HG02759 (cell line): Measurements from ENCODE around the gene TPRG1.

Source experiments
- ATAC-seq: cut with Tn5 transposase; IDR thresholded peaks from one replicate; pipeline ENCODE4 v1.9.1; 2021; ENCODE audit warnings: mild to moderate bottlenecking, moderate library complexity; ENCODE audit not compliant: unreplicated experiment

The TPRG1 gene

GRCh38 chr3:189227249-189227648, 55.5 kb downstream of the TPRG1 start:
- ATAC-seq, result no peak

DNA sequence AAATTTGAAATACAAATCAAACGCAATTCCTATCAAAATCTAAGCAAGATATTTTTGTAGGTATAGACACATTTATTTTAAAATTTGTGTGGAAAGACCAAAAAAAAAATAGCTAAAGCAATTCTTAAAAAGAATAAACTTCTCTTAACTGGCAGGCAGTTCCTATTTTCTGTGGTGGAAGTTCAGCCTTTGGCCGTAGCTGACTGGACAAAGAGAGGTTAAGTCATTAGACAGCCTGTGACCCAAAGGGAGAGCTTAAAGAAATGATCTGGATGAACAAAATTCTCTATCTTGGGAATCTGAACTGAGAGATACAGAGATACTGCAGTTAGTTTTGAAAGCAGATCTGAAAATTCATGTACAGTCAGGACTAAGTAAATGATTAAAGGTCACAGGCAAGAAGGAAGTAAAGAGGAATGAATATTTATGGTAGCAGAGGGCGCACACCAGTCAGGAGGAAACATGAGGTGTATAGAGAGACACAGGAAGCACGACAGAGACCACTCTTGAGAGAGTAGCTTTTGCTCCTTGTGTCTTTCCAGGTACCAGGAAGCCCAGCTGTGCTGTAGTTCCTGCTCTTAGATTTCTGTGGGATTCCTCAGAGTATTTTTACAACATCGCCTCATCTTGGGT, 57.5 kb downstream of the TPRG1 start:
- peak; percentile 56 for ATAC-seq

DNA sequence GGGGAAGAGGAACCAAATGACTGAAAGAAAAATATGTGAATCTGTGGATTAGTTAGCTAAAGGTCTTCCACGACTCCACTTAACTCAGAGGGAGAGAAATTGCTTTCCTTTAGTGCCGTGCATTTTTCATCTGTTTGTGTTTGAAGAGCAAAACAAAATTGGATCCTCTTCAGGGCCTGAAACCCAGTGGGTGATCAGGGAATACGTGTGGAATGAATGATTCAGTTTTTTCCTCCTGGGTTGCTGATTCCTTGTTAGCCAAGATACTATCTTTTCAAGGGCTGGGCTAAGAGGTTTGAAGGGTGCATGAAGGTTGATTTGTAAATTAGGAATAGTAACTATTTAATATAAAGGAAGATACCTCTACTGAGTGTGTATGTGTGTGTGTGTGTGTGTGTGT, 61.0 kb downstream of the TPRG1 start:
- no peak for ATAC-seq

DNA sequence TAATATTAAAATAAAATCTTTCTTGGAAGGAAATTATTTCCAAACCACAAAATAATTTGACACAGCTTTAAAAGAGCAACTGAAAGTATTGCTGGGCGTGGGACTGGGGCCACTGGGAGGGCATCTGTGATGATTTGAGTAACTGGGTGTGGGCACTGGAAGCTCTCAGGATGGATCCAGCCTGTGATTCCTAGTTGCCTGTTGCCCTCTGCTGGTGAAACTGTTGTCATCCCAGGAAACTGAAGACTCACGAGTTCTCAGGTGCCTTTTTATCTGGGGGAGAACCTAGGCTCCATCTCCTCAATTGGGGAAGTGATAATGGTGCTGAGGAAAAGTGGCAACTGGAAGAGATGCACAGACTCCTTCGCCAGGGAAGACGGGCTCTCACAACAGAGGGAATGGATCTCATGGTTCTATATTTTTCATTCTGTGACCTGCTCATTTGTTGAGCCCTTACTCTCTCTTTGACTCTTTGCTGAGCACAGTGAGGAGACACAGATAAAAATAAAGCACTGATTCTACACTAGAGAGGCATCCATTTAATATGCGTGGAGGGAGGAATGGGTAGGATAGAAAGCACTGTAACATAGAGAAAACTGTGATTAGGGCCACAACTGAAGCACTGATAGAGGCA, 61.6 kb downstream of the TPRG1 start:
- ATAC-seq, result no peak

DNA sequence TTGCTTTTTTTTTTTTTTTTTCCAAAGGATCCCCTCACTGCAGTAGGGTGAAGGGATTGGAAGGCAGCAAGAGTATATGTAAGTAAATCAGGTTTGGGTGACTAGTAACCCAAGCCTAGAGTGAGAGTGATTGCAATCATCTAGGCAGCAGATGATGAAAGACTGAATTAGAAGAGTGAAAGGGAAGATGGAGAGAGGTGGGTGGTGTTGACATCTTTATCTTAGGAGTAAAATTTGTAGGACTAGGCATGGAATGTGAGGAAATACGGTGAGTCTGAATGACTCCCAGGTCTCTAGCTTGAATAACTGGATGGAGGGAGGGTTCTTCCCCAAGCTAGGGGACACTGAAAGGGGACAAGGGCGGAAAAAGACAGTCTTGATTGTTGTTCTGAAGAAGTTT, 63.4 kb downstream of the TPRG1 start:
- ATAC-seq, result no peak

DNA sequence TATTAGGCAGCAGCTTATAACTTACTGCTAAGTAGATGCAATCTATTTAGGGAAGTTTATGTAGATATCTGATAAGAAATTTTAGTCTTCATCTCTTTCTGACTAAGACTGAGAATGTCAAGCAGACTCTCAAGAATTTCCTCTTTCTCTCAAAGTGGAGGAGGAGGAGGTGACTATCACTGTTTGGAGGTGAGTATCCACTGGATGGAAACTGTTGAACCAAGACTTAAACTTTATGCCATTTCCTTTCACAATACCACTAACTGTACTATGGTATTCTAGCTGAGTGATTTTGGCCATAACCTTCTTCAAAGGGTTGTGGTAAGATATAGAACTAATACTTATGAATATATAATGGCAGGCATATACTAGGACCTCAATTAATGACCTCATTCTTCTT, 64.6 kb downstream of the TPRG1 start:
- peak; percentile 70 for ATAC-seq

GRCh38 chr3:189237526-189237925, 65.8 kb downstream of the TPRG1 start:
- ATAC-seq, result no peak

GRCh38 chr3:189238071-189238470, 66.3 kb downstream of the TPRG1 start:
- ATAC-seq, result no peak

- ATAC-seq, result no peak
These were observed 67.8 kb downstream of the TPRG1 start for GRCh38 chr3:189239616-189240015.

GRCh38 chr3:189249987-189250386, 78.2 kb downstream of the TPRG1 start:
- ATAC-seq, result no peak

DNA sequence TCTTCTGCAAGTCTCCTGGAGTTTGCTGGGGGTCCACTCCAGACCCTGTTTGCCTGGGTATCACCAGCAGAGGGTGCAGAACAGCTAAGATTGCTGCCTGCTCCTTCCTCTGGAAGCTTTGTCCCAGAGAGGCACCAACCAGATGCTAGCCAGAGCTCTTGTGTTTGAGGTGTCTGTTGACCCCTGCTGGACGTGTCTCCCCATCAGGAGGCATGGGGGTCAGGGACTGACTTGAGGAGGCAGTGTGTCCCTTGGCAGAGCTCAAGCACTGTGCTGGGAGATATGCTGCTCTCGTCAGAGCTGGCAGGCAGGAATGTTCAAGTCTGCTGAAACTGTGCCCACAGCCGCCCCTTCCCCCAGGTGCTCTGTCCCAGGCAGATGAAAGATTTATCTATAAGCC, 86.5 kb downstream of the TPRG1 start:
- no peak for ATAC-seq

- ATAC-seq, result no peak
These were observed 89.1 kb downstream of the TPRG1 start for GRCh38 chr3:189260556-189261493.

GRCh38 chr3:189262746-189263145, 91.0 kb downstream of the TPRG1 start:
- ATAC-seq, result peak; percentile 40

DNA sequence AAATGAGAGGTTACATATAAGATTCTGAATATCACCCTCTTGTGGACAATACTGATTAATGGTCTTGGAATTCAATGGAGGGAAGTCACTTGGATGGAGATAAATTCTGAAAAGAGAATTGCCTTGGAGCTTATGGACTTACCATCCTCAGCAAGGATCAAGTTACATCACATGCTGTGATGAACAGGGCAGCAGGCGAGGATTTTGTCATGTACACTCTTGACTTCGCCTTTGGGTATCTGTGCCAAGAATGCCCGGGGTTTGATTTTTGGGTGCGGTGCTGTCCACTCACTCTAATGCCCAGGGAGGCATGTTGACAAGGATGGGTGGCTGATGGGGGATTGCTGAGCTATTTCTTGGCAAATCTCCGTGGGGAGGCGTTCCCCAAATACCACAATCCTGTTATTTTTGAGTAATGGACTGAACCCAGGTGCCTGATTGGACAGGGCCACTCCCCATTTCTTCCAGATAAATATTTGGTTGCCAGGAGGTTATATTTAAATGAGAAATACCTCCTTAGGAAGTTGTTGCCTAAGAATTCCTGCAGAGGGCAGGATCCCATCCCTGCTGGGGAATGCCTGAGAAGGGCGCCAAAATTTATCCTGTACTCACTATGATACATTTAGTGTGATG, 96.3 kb downstream of the TPRG1 start:
- no peak for ATAC-seq

DNA sequence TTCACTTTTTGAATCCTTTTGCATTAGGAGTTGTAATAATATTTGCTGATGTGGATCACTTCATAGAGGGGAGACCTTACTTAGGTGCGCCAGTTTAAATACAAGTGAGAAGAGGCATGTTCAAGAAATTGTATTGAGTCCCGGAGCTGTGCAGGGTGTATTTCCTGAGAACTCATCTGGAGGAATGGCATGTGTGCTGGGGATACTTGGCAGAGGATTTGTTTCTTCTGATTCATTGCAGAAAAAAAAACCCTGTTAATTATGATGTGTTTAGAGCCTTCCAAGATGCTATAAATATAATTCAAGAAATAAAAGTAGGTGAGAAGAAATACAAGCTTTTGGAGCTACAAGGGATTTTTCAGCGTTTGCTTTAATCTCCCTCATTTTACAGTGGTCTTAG, 97.6 kb downstream of the TPRG1 start:
- ATAC-seq, result no peak

DNA sequence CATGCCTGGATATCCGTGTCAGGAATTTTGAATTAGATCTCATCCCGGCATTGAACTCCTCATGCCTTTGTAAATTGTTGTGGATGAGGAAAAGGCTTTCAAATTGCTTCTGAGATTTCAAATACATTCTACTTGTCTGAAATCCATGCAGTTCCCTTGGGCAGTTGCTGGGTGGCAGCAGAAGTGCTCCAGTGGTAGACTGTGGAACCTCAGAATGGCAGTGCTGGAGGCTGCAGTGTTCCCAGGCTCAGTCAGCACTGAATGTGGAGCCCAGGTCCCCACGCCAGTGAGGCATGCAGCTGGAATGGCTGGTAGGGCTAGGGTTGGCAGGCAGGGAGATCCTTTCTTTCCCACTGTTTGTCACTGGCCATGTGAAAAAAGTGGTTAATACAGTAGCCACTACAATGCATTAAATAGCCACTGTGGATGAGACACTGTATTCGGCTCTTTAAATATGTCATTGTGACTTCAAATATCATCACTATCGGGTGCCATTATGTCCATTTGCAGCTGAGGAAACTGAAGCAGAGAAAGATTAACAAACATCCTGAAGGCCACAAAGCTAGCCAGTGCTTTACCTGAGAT, 98.6 kb downstream of the TPRG1 start:
- ATAC-seq, result peak; percentile 85

GRCh38 chr3:189272500-189273119, 100.8 kb downstream of the TPRG1 start:
- no peak for ATAC-seq

GRCh38 chr3:189273736-189274135, 102.0 kb downstream of the TPRG1 start:
- no peak for ATAC-seq

DNA sequence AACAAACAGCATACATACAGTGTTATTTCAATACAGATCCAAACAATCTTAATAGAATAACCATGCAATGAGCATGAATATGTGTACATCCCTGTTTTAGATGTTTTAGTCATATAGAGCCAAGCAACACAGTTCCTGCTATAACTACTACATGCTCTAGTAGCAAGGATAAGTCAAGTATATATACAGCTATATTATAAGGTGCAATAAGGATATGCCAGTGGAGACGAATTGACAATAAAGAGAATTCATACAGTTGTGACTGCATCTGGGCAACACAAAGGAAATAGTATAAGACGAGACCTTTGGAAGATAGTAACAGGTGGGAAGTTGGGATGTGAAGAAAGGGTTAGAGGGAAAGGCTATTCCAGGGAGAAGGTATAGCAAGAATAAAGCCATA, 103.4 kb downstream of the TPRG1 start:
- ATAC-seq, result no peak

DNA sequence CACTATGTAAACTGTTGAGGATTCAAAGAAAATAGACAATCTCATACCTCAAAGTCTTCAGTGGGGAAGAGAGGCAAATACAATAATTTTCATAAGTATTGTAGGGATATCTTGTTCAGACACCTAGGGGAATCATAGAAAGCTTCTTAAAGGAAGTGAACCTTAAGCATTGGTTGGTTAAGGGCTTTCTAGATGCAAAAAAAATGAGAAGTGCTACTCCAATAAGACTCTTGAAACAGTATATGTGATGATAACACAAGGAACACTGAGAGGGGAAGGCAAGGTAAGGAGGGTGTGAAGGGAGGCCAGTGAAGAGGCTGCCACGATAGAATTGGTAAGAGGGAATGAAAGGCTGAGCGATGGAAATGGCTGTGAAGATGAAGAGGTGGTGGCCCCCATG, 104.1 kb downstream of the TPRG1 start:
- ATAC-seq, result no peak
